NCI-H82 treated with DMSO at 0.1 percent for 48 hours (cell line): ENCODE results near the gene ARL17B.
"Not testable (repeated sequence)": the region's sequence is repeated elsewhere in the genome, so short reads cannot be mapped to it uniquely, and the experiment has no call there.

Source experiments
- DNase-seq: peaks from one replicate; lab custom pipeline; 2025; ENCODE audit not compliant: unreplicated experiment; lab: John Stamatoyannopoulos, UW

ARL17B gene

GRCh38 chr17:46252804-46253203, 108.8 kb downstream of the ARL17B start:
- DNase-seq: not testable (repeated sequence)

GRCh38 chr17:46249153-46249552, 112.4 kb downstream of the ARL17B start:
- DNase-seq: not testable (repeated sequence)

GRCh38 chr17:46244949-46245768, 116.4 kb downstream of the ARL17B start:
- DNase-seq: not testable (repeated sequence)

GRCh38 chr17:46244339-46244913, 117.1 kb downstream of the ARL17B start:
- DNase-seq: not testable (repeated sequence)

GRCh38 chr17:46243928-46244327, 117.6 kb downstream of the ARL17B start:
- DNase-seq: not testable (repeated sequence)

- DNase-seq: not testable (repeated sequence)
These were observed 118.1 kb downstream of the ARL17B start for GRCh38 chr17:46243505-46243904.

GRCh38 chr17:46231359-46231758, 130.2 kb downstream of the ARL17B start:
- not testable (repeated sequence) for DNase-seq

GRCh38 chr17:46225274-46225794, 136.2 kb downstream of the ARL17B start:
- DNase-seq: peak; percentile 87

- not testable (repeated sequence) for DNase-seq
These were observed 136.7 kb downstream of the ARL17B start for GRCh38 chr17:46224864-46225263.
